DND-41 (cell line): Measurements from ENCODE around the gene ZSCAN21.

Experiments used
- CTCF ChIP-seq: IDR thresholded peaks from 2 replicates; pipeline ENCODE4 v1.5.1; 2012; ENCODE audit warnings: borderline replicate concordance, low read length, moderate library complexity, mild to moderate bottlenecking; ENCODE audit not compliant: poor library complexity, severe bottlenecking; ENCODE audit errors: extremely low read depth
- EZH2 ChIP-seq: IDR thresholded peaks from 3 replicates; pipeline ENCODE4 v1.6.1; 2012; ENCODE audit warnings: borderline replicate concordance, low read depth, mild to moderate bottlenecking, moderate library complexity, low read length, inconsistent platforms; ENCODE audit not compliant: severe bottlenecking

DNA sequence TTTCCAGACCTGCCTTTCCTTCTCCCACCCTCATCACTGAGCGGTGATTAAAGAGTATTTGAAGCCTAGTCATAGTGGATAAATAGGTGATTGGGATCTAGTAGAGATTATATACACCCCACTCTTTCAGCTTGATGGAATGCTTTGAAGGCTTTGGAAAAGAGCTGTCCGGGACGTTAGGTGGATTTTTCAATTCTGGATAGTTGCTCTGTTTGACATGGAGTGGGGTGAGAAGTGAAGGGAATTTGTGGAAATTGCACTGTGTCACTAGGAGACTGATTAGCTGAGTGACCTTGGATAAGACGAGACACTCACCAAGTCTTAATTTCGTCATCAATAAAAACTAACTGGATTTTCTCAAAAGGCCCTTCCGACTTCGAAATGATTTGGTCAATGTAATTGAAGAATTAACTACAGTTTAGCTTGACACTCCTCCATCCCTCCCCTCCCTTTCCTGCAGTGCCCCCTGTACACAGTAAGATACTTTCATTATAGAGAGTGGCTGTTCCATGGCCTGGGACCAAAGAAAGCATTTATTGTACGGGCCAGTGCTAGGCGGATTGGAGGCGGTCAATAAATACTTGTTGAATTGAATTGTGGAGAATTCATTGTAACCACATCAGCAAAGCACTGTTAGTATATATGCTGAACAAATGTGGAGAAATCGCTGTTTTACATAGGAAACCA, 33.2 kb upstream of the ZSCAN21 start:
- peak; percentile 4 for TF ChIP-seq CTCF
- no peak for TF ChIP-seq EZH2
